Posterior vena cava (tissue), 2 donors: ENCODE data around the gene RALGPS1. TPM values are rescaled to one million over a fixed set of nuclear protein-coding genes. Genes with fewer than 3 reads are reported as not detected.

Experiments used
- DNase-seq: peaks from one replicate; pipeline ENCODE4 v3.0.0-alpha.2; 2020; ENCODE audit warnings: low spot score
- intact Hi-C, 2 donors: fragments of 100-400 bp; cut with DNase I; formaldehyde crosslinking; loops; one replicate each; pipeline versions ENCODE4 v1.14.1 to v1.14.2; 2022 to 2023
- total RNA-seq, 2 donors: library from RNA; stranded (reverse); fragmentation: NEBNext Ultra II Directional; extraction: Animal tissue kit (Norgen Biotek cat#: 25700); gene quantifications; one replicate each; pipeline ENCODE4 v1.2.1, GENCODE V29; 2021
- donor health status: DM: yes; HTN: yes; CAD: no.
- donor health status: DM: yes; HTN: yes; CAD: no.

RALGPS1 gene
- total RNA-seq, 2 donors from 2014 or later, result 6.4 to 7.8 TPM

- DNase-seq, result peak; percentile 57
- intact Hi-C loops, result no loop called here
Measured at GRCh38 chr9:127209220-127209619, 294.6 kb downstream of the RALGPS1 start.

GRCh38 chr9:127209948-127210640 is 295.5 kb downstream of the RALGPS1 start:
- intact Hi-C loops, result loop anchor here (5.0 to 10.0 kb wide), 2 partner anchors 135 to 142 kb away; no protein-coding TSS in a partner anchor
- DNase-seq, result no peak

GRCh38 chr9:127210851-127211730 is 296.5 kb downstream of the RALGPS1 start:
- intact Hi-C loops, result loop anchor here (5.0 to 10.0 kb wide), 2 partner anchors 134 to 141 kb away; no protein-coding TSS in a partner anchor
- DNase-seq, result no peak

- DNase-seq, result no peak
- intact Hi-C loops, result loop anchor here (5.0 to 10.0 kb wide), 2 partner anchors 133 to 140 kb away; no protein-coding TSS in a partner anchor
Measured at GRCh38 chr9:127211983-127212382, 297.4 kb downstream of the RALGPS1 start.

- DNase-seq, result no peak
- intact Hi-C loops, result loop anchor here (5.0 to 10.0 kb wide), 2 partner anchors 132 to 140 kb away; no protein-coding TSS in a partner anchor
Measured at GRCh38 chr9:127212453-127212852, 297.9 kb downstream of the RALGPS1 start.

GRCh38 chr9:127213859-127214258 is 299.3 kb downstream of the RALGPS1 start:
- no peak for DNase-seq
- intact Hi-C loops, result loop anchor here (5.0 to 10.0 kb wide), 2 partner anchors 131 to 138 kb away; no protein-coding TSS in a partner anchor

GRCh38 chr9:127214421-127215267 is 300.1 kb downstream of the RALGPS1 start:
- intact Hi-C loops, result loop anchor here (5.0 to 10.0 kb wide), 2 partner anchors 130 to 138 kb away; no protein-coding TSS in a partner anchor
- DNase-seq, result no peak

- intact Hi-C loops, result loop anchor here in 1 of 2 donors (10.0 kb wide), 1 partner anchor 129 kb away; no protein-coding TSS in a partner anchor
- no peak for DNase-seq
Measured at GRCh38 chr9:127215268-127216209, 301.0 kb downstream of the RALGPS1 start.

- no peak for DNase-seq
- intact Hi-C loops, result loop anchor here in 1 of 2 donors (10.0 kb wide), 1 partner anchor 128 kb away; no protein-coding TSS in a partner anchor
Measured at GRCh38 chr9:127216210-127216887, 301.8 kb downstream of the RALGPS1 start.

- intact Hi-C loops, result loop anchor here in 1 of 2 donors (10.0 kb wide), 1 partner anchor 128 kb away; no protein-coding TSS in a partner anchor
- DNase-seq, result no peak
Measured at GRCh38 chr9:127216888-127217217, 302.3 kb downstream of the RALGPS1 start.

GRCh38 chr9:127218818-127219217 is 304.2 kb downstream of the RALGPS1 start:
- no peak for DNase-seq
- intact Hi-C loops, result loop anchor here in 1 of 2 donors (10.0 kb wide), 1 partner anchor 126 kb away; no protein-coding TSS in a partner anchor

- no peak for DNase-seq
- intact Hi-C loops, result loop anchor here in 1 of 2 donors (10.0 kb wide), 1 partner anchor 125 kb away; no protein-coding TSS in a partner anchor
Measured at GRCh38 chr9:127219520-127219919, 304.9 kb downstream of the RALGPS1 start.

- DNase-seq, result peak; percentile 2
- intact Hi-C loops, result loop anchor here in 1 of 2 donors (5.0 kb wide), 1 partner anchor 111 kb away; no protein-coding TSS in a partner anchor
Measured at GRCh38 chr9:127221695-127222094, 307.1 kb downstream of the RALGPS1 start.

- intact Hi-C loops, result loop anchor here in 1 of 2 donors (5.0 kb wide), 1 partner anchor 110 kb away; no protein-coding TSS in a partner anchor
- no peak for DNase-seq
Measured at GRCh38 chr9:127222388-127223095, 308.0 kb downstream of the RALGPS1 start.

GRCh38 chr9:127223266-127223665 is 308.7 kb downstream of the RALGPS1 start:
- intact Hi-C loops, result loop anchor here in 1 of 2 donors (5.0 kb wide), 1 partner anchor 109 kb away; no protein-coding TSS in a partner anchor
- no peak for DNase-seq

GRCh38 chr9:127223810-127224177 is 309.2 kb downstream of the RALGPS1 start:
- intact Hi-C loops, result loop anchor here in 1 of 2 donors (5.0 kb wide), 1 partner anchor 109 kb away; no protein-coding TSS in a partner anchor
- peak; percentile 62 for DNase-seq
